Thoracic aorta (tissue), 2 donors: ENCODE measurements around the gene LRRC42. TPM values are rescaled to one million over a fixed set of nuclear protein-coding genes. Genes with fewer than 3 reads are reported as not detected.

Source experiments
- total RNA-seq, 2 donors: library from RNA; depleted of rRNA; stranded (reverse); fragments of >200 nt; gene quantifications; one replicate each; pipeline versions ENCODE4 v1.1.0 to v1.2.3, GENCODE V29; 2016

Gene LRRC42
- total RNA-seq, 2 donors from 2014 or later: 17.8 to 18.3 TPM

Other genes starting within 250 kb of the LRRC42 start
- 1 to 10 TPM in 1 of 2 donors, not detected in 1; 2.6 TPM for gene GLIS1, start 207.2 kb upstream of the LRRC42 start, total RNA-seq
- gene NDC1, start 108.1 kb upstream of the LRRC42 start, total RNA-seq: 10 to 100 TPM in 1 of 2 donors, 1 to 10 TPM in 1; 4.2 to 14.6 TPM
- 10 to 100 TPM; 18.8 to 20.7 TPM for gene YIPF1, start 56.6 kb upstream of the LRRC42 start, total RNA-seq
- gene DIO1, start 52.2 kb upstream of the LRRC42 start, total RNA-seq: not detected
- 10 to 100 TPM; 23.8 to 24.5 TPM for gene IFT25, start 651 bp upstream of the LRRC42 start, total RNA-seq
- not detected for gene LDLRAD1, start 71.8 kb downstream of the LRRC42 start, total RNA-seq
- gene TMEM59, start 106.9 kb downstream of the LRRC42 start, total RNA-seq: 100 to 1,000 TPM; 282 to 326 TPM
- 1 to 10 TPM; 2.0 to 7.8 TPM for gene TCEANC2, start 107.3 kb downstream of the LRRC42 start, total RNA-seq
- not detected for gene CDCP2, start 206.7 kb downstream of the LRRC42 start, total RNA-seq